Measurements from ENCODE around the gene A3GALT2.
A peak's percentile ranks its signal among the peaks of the same experiment; 100 is the strongest.

A3GALT2 gene

DNA sequence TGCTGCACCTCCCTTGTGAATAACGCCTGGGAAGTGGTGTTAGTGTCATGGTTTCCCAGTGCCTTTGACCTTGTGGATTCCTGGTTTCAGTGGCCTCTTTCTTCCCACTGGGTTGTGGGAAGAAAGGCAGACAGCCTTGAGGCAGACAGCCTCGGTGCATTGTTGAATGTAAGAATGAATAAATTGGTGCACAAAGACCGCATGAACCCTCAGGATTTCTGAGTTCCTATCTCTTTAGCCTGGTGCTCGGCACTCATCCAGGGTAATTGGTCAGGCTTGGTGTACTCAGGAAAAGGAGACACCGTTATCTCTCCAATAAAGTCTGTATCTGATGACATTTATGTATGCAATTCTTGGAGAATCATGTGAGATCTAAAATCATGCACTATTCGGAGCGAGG, 59.6 kb downstream of the A3GALT2 start:
- TF ChIP-seq KLF9 (tag by site-specific recombination; IDR thresholded peaks at IDR 0.05; ENCODE audit: low read depth) (no peak), ZNF837 (tag by site-specific recombination; IDR thresholded peaks at IDR 0.05) (no peak), KLF16 (tag by site-specific recombination; IDR thresholded peaks at IDR 0.05) (no peak), ZNF335 (tag by site-specific recombination; conservative IDR thresholded peaks at IDR 0.05) (no peak), ZBTB17 (tag by site-specific recombination; IDR thresholded peaks at IDR 0.05) (peak; percentile 82)
- Histone ChIP-seq H3K4me3 (ENCODE audit: low read depth, low read length) (no peak overlapping the region), H3K36me3 (ENCODE audit: control insufficient read depth in 2 of 2, insufficient read depth in 1 of 2, low read length in 2 of 2) (peaks cover 0 to 5% of the 10 kb centered on the region in 2 experiments; a peak in 1 of 3 replicates), H3K27ac (ENCODE audit: extremely low read depth, low read depth, low read length) (no peak overlapping the region), H3K4me1 (ENCODE audit: control insufficient read depth, insufficient read depth, low read length) (no peaks in the 10 kb centered on the region), H3K9me3 (ENCODE audit: control insufficient read depth, insufficient read depth, low read depth, low read length) (no peaks in the 10 kb centered on the region)
- POLR2A ChIA-PET = interaction anchor here (0.6 to 1.7 kb wide), 3 partner anchors 11 to 1116 kb away, joined by 3 to 5 read pairs (median 3); partner anchors contain the start of gene TRIM62
- CTCF ChIA-PET = interaction anchor here (0.6 kb wide), 1 partner anchor 178 kb away, joined by 3 read pairs; no protein-coding TSS in a partner anchor

GRCh38 chr1:33260439-33260838, 60.5 kb downstream of the A3GALT2 start:
- Histone ChIP-seq H3K36me3 (ENCODE audit: control insufficient read depth in 2 of 2, insufficient read depth in 1 of 2, low read length in 2 of 2) (peaks cover 0 to 5% of the 10 kb centered on the region in 2 experiments; a peak in 1 of 3 replicates), H3K4me3 (ENCODE audit: low read depth, low read length) (no peak overlapping the region), H3K4me1 (ENCODE audit: control insufficient read depth, insufficient read depth, low read length) (no peaks in the 10 kb centered on the region), H3K27ac (ENCODE audit: extremely low read depth, low read depth, low read length) (no peak overlapping the region), H3K9me3 (ENCODE audit: control insufficient read depth, insufficient read depth, low read depth, low read length) (no peaks in the 10 kb centered on the region)
- ChIA-PET POLR2A (interaction anchor here (0.6 to 1.7 kb wide), 4 partner anchors 12 to 1115 kb away, joined by 3 to 5 read pairs (median 3); partner anchors contain the start of gene TRIM62), CTCF (interaction anchor here (0.6 to 1.5 kb wide), 3 partner anchors 52 to 177 kb away, joined by 3 to 5 read pairs (median 3); no protein-coding TSS in a partner anchor)
- TF ChIP-seq ZNF324 (tag by site-specific recombination; IDR thresholded peaks at IDR 0.05) = no peak
- no peak for TF ChIP-seq ZNF366 (tag by site-specific recombination; conservative IDR thresholded peaks at IDR 0.05)
- TF ChIP-seq ZBTB20 (tag by site-specific recombination; IDR thresholded peaks at IDR 0.05) = no peak

GRCh38 chr1:33259879-33260278, 61.0 kb downstream of the A3GALT2 start:
- ChIA-PET CTCF (interaction anchor here (0.7 to 1.5 kb wide), 2 partner anchors 11 to 133 kb away, joined by 3 to 5 read pairs; no protein-coding TSS in a partner anchor), POLR2A (interaction anchor here (0.6 kb wide), 1 partner anchor 92 kb away, joined by 3 read pairs; no protein-coding TSS in a partner anchor)
- Histone ChIP-seq H3K36me3 (ENCODE audit: control insufficient read depth in 2 of 2, insufficient read depth in 1 of 2, low read length in 2 of 2) (peaks cover 0 to 5% of the 10 kb centered on the region in 2 experiments; a peak in 1 of 3 replicates), H3K9me3 (ENCODE audit: control insufficient read depth, insufficient read depth, low read depth, low read length) (no peaks in the 10 kb centered on the region), H3K4me3 (ENCODE audit: low read depth, low read length) (no peak overlapping the region), H3K4me1 (ENCODE audit: control insufficient read depth, insufficient read depth, low read length) (no peaks in the 10 kb centered on the region), H3K27ac (ENCODE audit: extremely low read depth, low read depth, low read length) (no peak overlapping the region)
- TF ChIP-seq ZNF785 (tag by site-specific recombination; IDR thresholded peaks at IDR 0.05) = no peak

DNA sequence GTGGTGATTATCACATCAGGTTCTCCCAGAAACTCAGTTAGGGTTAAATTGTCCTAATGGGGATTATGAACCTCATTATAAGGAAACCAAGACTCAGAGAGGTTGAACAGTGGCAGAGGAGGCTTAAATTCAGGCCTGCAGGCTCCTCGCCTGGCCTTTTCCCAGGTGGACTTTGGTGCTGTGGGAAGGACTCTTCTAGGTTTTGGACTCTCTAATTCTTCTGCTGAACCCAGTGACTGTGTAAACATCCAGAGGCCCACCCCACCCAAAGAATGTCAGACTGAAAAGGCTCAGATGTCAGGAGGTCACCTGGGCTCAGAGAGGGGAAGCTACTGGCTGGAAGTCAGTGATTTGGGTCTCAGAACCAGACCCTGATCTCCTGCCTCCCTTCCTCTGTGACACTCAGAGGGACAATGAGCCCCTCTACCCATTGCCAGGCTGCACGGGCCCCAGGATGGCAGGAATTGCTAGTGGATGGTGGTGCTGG, 62.1 kb downstream of the A3GALT2 start:
- TF ChIP-seq ZIC2 (tag by site-specific recombination; IDR thresholded peaks at IDR 0.05) (0 out of 2 replicates have a peak, but pooled peaks have one; percentile 9), HOXA7 (CRISPR knock-in tag; IDR thresholded peaks at IDR 0.05; ENCODE audit: borderline replicate concordance) (no peak)
- H3K9me3 ChIP-seq (ENCODE audit: control insufficient read depth, insufficient read depth, low read depth, low read length) = no peaks in the 10 kb centered on the region
- H3K4me1 ChIP-seq (ENCODE audit: control insufficient read depth, insufficient read depth, low read length) = no peaks in the 10 kb centered on the region
- H3K27ac ChIP-seq (ENCODE audit: extremely low read depth, low read depth, low read length) = no peak overlapping the region
- CTCF ChIA-PET = interaction anchor here (0.6 to 1.5 kb wide), 2 partner anchors 132 to 197 kb away, joined by 5 read pairs; no protein-coding TSS in a partner anchor
- H3K4me3 ChIP-seq (ENCODE audit: low read depth, low read length) = no peak overlapping the region
- peaks cover 0 to 5% of the 10 kb centered on the region in 2 experiments; a peak in 1 of 3 replicates for H3K36me3 ChIP-seq (ENCODE audit: control insufficient read depth in 2 of 2, insufficient read depth in 1 of 2, low read length in 2 of 2)
- POLR2A ChIA-PET = no interaction called here

DNA sequence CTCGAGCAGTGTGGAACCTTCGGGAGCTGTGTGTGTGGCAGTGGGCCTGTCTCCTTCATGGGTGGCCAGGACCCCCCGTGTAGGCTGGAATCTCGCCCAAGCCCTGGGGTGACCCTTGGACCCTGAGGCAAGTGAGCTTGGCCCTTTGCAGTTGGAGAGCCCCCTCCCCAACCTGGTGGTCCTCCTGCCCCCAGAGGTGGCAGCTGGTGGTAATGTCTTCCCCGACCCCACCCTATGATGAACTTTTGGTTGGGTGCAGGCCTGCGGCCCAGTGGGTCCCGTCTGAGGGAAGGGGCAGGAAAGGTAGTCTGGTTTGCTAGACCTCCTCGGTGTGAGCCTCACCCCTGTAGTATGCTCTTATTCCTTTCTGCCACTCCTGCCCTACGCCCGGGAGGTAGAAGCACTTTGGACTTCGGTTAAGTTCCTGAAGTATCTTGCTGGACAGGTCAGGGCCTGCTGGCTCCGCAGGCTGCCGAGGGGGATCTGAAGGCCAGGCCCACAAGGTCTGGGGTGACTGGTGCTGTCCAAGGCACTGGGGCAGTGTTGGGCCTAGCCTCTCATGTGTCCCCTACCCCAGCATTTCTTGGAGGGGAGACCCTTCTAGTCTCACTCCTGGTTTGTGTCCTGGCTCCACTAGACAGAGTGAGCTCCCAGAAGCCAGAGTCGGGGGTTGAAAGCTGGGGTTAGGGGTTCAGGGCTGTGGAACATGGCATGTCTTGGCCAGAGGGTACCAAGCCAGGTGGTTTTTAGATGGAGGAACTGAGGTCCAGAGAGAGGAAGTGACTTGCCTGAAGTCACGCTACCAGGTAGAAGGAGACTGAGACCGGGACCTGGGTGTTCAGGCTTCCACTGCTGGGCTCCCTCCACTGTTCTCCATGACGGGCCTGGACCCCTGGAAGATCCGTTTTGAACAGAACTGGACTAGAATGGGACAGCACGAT, 62.9 kb downstream of the A3GALT2 start:
- ChIA-PET CTCF (interaction anchor here (0.5 to 1.2 kb wide), 3 partner anchors 38 to 194 kb away, joined by 3 to 5 read pairs (median 3); no protein-coding TSS in a partner anchor), POLR2A (interaction anchor here (0.7 to 1.3 kb wide), 3 partner anchors 8 to 243 kb away, joined by 3 to 4 read pairs (median 3); no protein-coding TSS in a partner anchor)
- H3K27ac ChIP-seq (ENCODE audit: extremely low read depth, low read depth, low read length) = peak overlapping the region; percentile 80
- H3K4me3 ChIP-seq (ENCODE audit: low read depth, low read length) = peak overlapping the region; percentile 73
- H3K9me3 ChIP-seq (ENCODE audit: control insufficient read depth, insufficient read depth, low read depth, low read length) = no peaks in the 10 kb centered on the region
- no peaks in the 10 kb centered on the region for H3K4me1 ChIP-seq (ENCODE audit: control insufficient read depth, insufficient read depth, low read length)
- TF ChIP-seq SCRT2 (tag by site-specific recombination; IDR thresholded peaks at IDR 0.05) (no peak), FEZF1 (tag by site-specific recombination; IDR thresholded peaks at IDR 0.05) (no peak), ZIC2 (tag by site-specific recombination; IDR thresholded peaks at IDR 0.05) (0 out of 2 replicates have a peak, but pooled peaks have one; percentile 24), GLIS2 (tag by site-specific recombination; IDR thresholded peaks at IDR 0.05) (peak; percentile 70), GLIS1 (tag by site-specific recombination; IDR thresholded peaks at IDR 0.05) (peak; percentile 76), ZNF423 (tag by site-specific recombination; IDR thresholded peaks at IDR 0.05) (0 out of 2 replicates have a peak, but pooled peaks have one; percentile 40), KLF10 (tag by site-specific recombination; IDR thresholded peaks at IDR 0.05) (no peak)
- TF ChIP-seq, protein P1, sequence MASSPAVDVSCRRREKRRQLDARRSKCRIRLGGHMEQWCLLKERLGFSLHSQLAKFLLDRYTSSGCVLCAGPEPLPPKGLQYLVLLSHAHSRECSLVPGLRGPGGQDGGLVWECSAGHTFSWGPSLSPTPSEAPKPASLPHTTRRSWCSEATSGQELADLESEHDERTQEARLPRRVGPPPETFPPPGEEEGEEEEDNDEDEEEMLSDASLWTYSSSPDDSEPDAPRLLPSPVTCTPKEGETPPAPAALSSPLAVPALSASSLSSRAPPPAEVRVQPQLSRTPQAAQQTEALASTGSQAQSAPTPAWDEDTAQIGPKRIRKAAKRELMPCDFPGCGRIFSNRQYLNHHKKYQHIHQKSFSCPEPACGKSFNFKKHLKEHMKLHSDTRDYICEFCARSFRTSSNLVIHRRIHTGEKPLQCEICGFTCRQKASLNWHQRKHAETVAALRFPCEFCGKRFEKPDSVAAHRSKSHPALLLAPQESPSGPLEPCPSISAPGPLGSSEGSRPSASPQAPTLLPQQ (tag by site-specific recombination; IDR thresholded peaks at IDR 0.05) = 0 out of 2 replicates have a peak, but pooled peaks have one; percentile 26
- peaks cover 0 to 5% of the 10 kb centered on the region in 2 experiments; a peak in 1 of 3 replicates for H3K36me3 ChIP-seq (ENCODE audit: control insufficient read depth in 2 of 2, insufficient read depth in 1 of 2, low read length in 2 of 2)
